ENCODE data around the gene ZNF524. TPM values are rescaled to one million over a fixed set of nuclear protein-coding genes. Genes with fewer than 3 reads are reported as not detected.

ZNF524 gene
- polyA plus RNA-seq, 1 experiment = 7.8 TPM

- ChIA-PET CTCF (interaction anchor here (1.9 kb wide), 1 partner anchor 9 kb away, joined by 7 read pairs; no protein-coding TSS in a partner anchor), POLR2A (no interaction called here)
- H3K36me3 ChIP-seq (ENCODE audit: control insufficient read depth, insufficient read depth, low read length) = peaks cover 5% of the 10 kb centered on the region
- no peak for DNase-seq (ENCODE audit: low read depth)
- no peaks in the 10 kb centered on the region for H3K27me3 ChIP-seq (ENCODE audit: control insufficient read depth, insufficient read depth, low read length)
- H3K4me3 ChIP-seq (ENCODE audit: low read depth, low read length) = no peak overlapping the region
- TF ChIP-seq CTCF (IDR thresholded peaks at IDR 0.05; ENCODE audit: insufficient read depth, low read depth, low read length) = no peak
Observed at GRCh38 chr19:55644842-55645511, 44.9 kb downstream of the ZNF524 start.

GRCh38 chr19:55645512-55645881, 45.4 kb downstream of the ZNF524 start:
- ChIA-PET POLR2A (no interaction called here), CTCF (interaction anchor here (1.0 to 1.9 kb wide), 2 partner anchors 9 to 12 kb away, joined by 3 to 7 read pairs; no protein-coding TSS in a partner anchor)
- peaks cover 5% of the 10 kb centered on the region for H3K36me3 ChIP-seq (ENCODE audit: control insufficient read depth, insufficient read depth, low read length)
- no peak overlapping the region for H3K4me3 ChIP-seq (ENCODE audit: low read depth, low read length)
- no peak for TF ChIP-seq CTCF (IDR thresholded peaks at IDR 0.05; ENCODE audit: insufficient read depth, low read depth, low read length)
- DNase-seq (ENCODE audit: low read depth) = no peak
- no peaks in the 10 kb centered on the region for H3K27me3 ChIP-seq (ENCODE audit: control insufficient read depth, insufficient read depth, low read length)

DNA sequence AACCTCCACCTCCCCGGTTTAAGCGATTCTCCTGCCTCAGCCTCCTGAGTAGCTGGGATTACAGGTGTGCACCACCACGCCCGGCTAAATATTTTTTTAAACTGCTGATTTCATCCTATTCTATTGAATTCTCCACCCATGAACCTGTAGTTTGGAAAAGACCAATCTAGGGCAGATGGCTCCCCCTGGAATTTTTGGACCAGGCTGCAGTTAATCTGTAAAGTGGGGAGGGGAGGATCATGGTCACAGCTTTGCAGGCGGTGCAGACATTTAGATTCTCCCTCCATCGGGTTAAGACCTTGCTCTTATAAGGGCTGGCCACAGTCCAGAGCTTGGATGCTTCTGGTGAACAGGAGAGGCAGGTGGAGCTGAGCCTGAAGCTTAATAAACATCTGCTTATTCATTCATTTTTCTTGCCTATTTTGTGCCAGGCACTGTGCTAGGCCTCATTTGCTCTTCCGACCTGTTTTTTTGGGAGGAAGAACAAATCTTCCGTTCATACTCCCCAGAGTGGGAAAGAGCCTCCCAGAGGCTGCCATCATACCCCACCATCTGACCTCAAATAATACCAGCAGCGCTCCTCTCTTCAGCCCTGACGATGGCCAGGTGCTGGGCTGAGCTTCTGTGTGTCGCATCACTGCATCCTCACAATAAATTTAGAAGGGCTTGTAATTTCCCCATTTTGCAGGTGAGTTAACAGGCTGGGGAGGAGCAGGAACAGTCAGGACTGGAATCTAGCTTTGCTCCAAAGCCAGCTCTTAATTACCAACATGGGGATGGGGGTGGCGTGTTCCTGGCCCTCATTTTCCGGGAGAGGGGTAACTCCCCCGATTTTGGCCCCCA, 47.0 kb downstream of the ZNF524 start:
- DNase-seq (ENCODE audit: low read depth) = no peak
- peaks cover 5% of the 10 kb centered on the region for H3K36me3 ChIP-seq (ENCODE audit: control insufficient read depth, insufficient read depth, low read length)
- no peak for TF ChIP-seq CTCF (IDR thresholded peaks at IDR 0.05; ENCODE audit: insufficient read depth, low read depth, low read length)
- POLR2A ChIA-PET = interaction anchor here (1.3 kb wide), 1 partner anchor 10 kb away, joined by 4 read pairs; no protein-coding TSS in a partner anchor
- H3K27me3 ChIP-seq (ENCODE audit: control insufficient read depth, insufficient read depth, low read length) = no peaks in the 10 kb centered on the region
- H3K4me3 ChIP-seq (ENCODE audit: low read depth, low read length) = peak overlapping the region; percentile 86
- CTCF ChIA-PET = interaction anchor here (0.7 to 2.1 kb wide), 4 partner anchors 15 to 179 kb away, joined by 3 to 14 read pairs (median 6); no protein-coding TSS in a partner anchor

DNA sequence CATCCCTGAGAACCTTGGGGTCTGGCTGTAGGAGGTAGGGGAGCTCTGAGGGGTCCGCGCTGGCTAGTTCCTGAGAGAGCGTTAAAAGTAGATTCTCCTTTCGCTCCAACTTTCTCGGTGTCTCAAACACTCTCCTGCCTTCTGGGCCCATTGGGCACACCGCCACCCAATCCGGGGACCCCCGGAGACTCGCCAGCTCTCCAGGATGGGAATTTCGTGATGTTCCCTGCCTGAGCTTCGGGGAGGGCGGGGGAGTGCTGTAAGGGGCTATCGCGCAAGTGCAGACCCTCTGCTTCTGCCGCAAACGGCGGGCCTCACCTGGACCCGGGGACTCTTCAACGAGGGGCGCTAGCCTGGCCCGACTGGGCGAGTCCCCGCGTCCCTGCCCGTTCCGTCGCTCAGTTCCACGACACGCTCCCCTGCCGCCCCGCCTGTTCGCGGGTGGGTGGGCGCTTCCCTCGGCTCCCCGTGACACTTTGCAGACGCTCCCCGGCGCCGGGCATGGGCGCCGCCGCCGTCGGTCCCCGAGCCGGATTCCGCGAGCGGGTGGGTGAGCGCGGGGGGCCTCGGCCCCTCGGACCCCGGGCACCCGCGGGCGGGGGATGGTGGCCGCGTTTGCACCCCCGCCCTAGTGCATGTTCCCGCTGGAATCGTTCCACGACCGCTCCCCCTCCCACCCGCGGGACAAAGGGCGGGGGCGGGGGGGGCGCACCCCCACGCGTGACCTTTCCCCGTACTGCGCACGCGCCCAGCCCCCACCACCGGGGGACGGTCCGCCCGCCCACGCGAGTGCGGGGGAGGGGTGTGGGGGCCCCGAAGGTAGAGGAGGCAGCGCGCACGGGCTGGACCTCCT, 47.9 kb downstream of the ZNF524 start, which contains the start of gene CCDC106:
Gene CCDC106, plus strand, starts transcription at position 481 of the 853 bp plus-strand sequence. CDS start 835 bp downstream, outside the sequence.
- ChIA-PET CTCF (interaction anchor here (0.7 to 2.1 kb wide), 4 partner anchors 15 to 180 kb away, joined by 3 to 14 read pairs (median 6); no protein-coding TSS in a partner anchor), POLR2A (interaction anchor here (1.3 kb wide), 1 partner anchor 11 kb away, joined by 4 read pairs; no protein-coding TSS in a partner anchor)
- no peak for DNase-seq (ENCODE audit: low read depth)
- no peak for TF ChIP-seq CTCF (IDR thresholded peaks at IDR 0.05; ENCODE audit: insufficient read depth, low read depth, low read length)
- H3K27me3 ChIP-seq (ENCODE audit: control insufficient read depth, insufficient read depth, low read length) = no peaks in the 10 kb centered on the region
- H3K4me3 ChIP-seq (ENCODE audit: low read depth, low read length) = peak within 1 kb of the TSS; percentile 86
- H3K36me3 ChIP-seq (ENCODE audit: control insufficient read depth, insufficient read depth, low read length) = peaks cover 7% of the 10 kb centered on the region
